SJCRH30 (cell line): Measurements from ENCODE around the gene ADARB2. TPM values are rescaled to one million over a fixed set of nuclear protein-coding genes. Genes with fewer than 3 reads are reported as not detected.

Experiments used
- DNase-seq, 2 experiments: peaks; one replicate each; pipeline ENCODE4 v3.0.0-alpha.2; 2015 to 2020
- H3K27ac ChIP-seq: fragments of 250-450 bp; sonication (Bioruptor Pico); 2 replicates; pipeline ENCODE4 v1.5.1; 2020; ENCODE audit warnings: mild to moderate bottlenecking, moderate library complexity
- H3K27me3 ChIP-seq: fragments of 250-450 bp; sonication (Bioruptor Pico); 2 replicates; pipeline ENCODE4 v1.5.1; 2020; ENCODE audit warnings: mild to moderate bottlenecking, moderate library complexity
- H3K36me3 ChIP-seq: fragments of 250-450 bp; sonication (Bioruptor Pico); 2 replicates; pipeline ENCODE4 v1.5.1; 2020; ENCODE audit warnings: mild to moderate bottlenecking, moderate library complexity
- H3K4me1 ChIP-seq: fragments of 250-450 bp; sonication (Bioruptor Pico); 2 replicates; pipeline ENCODE4 v1.5.1; 2020; ENCODE audit warnings: mild to moderate bottlenecking, moderate library complexity
- H3K4me3 ChIP-seq: fragments of 250-450 bp; sonication (Bioruptor Pico); 2 replicates; pipeline ENCODE4 v1.5.1; 2020; ENCODE audit warnings: mild to moderate bottlenecking, moderate library complexity
- H3K9me3 ChIP-seq: fragments of 250-450 bp; sonication (Bioruptor Pico); replicated peaks from 2 replicates; pipeline ENCODE4 v1.5.1; 2020; ENCODE audit warnings: mild to moderate bottlenecking, moderate library complexity
- total RNA-seq: library from RNA; depleted of rRNA; stranded (reverse); fragments of >200 nt; shearing (Covaris generic); gene quantifications from 2 replicates; pipeline ENCODE4 v1.2.3, GENCODE V29; 2014

Gene ADARB2
- total RNA-seq, 1 experiment from 2014 or later: not detected

- no peak for DNase-seq
- no peaks in the 10 kb centered on the region for H3K9me3 ChIP-seq
- H3K4me3 ChIP-seq: no peak overlapping the region
- no peaks in the 10 kb centered on the region for H3K36me3 ChIP-seq
- no peak overlapping the region for H3K27ac ChIP-seq
- no peaks in the 10 kb centered on the region for H3K27me3 ChIP-seq
- H3K4me1 ChIP-seq: no peaks in the 10 kb centered on the region
These were observed 52.3 kb downstream of the ADARB2 start for GRCh38 chr10:1684991-1685390.

GRCh38 chr10:1683649-1684048 is 53.7 kb downstream of the ADARB2 start:
- no peaks in the 10 kb centered on the region for H3K36me3 ChIP-seq
- H3K9me3 ChIP-seq: no peaks in the 10 kb centered on the region
- no peaks in the 10 kb centered on the region for H3K27me3 ChIP-seq
- no peaks in the 10 kb centered on the region for H3K4me1 ChIP-seq
- no peak overlapping the region for H3K4me3 ChIP-seq
- no peak overlapping the region for H3K27ac ChIP-seq
- DNase-seq: no peak

- Histone ChIP-seq H3K4me1 (no peaks in the 10 kb centered on the region), H3K4me3 (no peak overlapping the region), H3K36me3 (no peaks in the 10 kb centered on the region), H3K9me3 (no peaks in the 10 kb centered on the region), H3K27ac (no peak overlapping the region), H3K27me3 (no peaks in the 10 kb centered on the region)
- DNase-seq: no peak
These were observed 57.3 kb downstream of the ADARB2 start for GRCh38 chr10:1679821-1680650.

GRCh38 chr10:1678084-1678483 is 59.2 kb downstream of the ADARB2 start:
- no peak overlapping the region for H3K27ac ChIP-seq
- no peaks in the 10 kb centered on the region for H3K4me1 ChIP-seq
- DNase-seq: no peak
- no peaks in the 10 kb centered on the region for H3K36me3 ChIP-seq
- no peaks in the 10 kb centered on the region for H3K27me3 ChIP-seq
- H3K9me3 ChIP-seq: no peaks in the 10 kb centered on the region
- no peak overlapping the region for H3K4me3 ChIP-seq

GRCh38 chr10:1677307-1677939 is 59.9 kb downstream of the ADARB2 start:
- Histone ChIP-seq H3K36me3 (no peaks in the 10 kb centered on the region), H3K27ac (no peak overlapping the region), H3K27me3 (no peaks in the 10 kb centered on the region), H3K9me3 (no peaks in the 10 kb centered on the region), H3K4me1 (no peaks in the 10 kb centered on the region), H3K4me3 (no peak overlapping the region)
- no peak for DNase-seq

- no peak overlapping the region for H3K27ac ChIP-seq
- H3K27me3 ChIP-seq: no peaks in the 10 kb centered on the region
- no peaks in the 10 kb centered on the region for H3K36me3 ChIP-seq
- H3K4me3 ChIP-seq: no peak overlapping the region
- no peaks in the 10 kb centered on the region for H3K4me1 ChIP-seq
- H3K9me3 ChIP-seq: no peaks in the 10 kb centered on the region
- no peak for DNase-seq
These were observed 62.8 kb downstream of the ADARB2 start for GRCh38 chr10:1674501-1674900.

GRCh38 chr10:1673568-1674345 is 63.6 kb downstream of the ADARB2 start:
- no peak overlapping the region for H3K27ac ChIP-seq
- H3K4me3 ChIP-seq: no peak overlapping the region
- H3K4me1 ChIP-seq: no peaks in the 10 kb centered on the region
- DNase-seq: no peak
- no peaks in the 10 kb centered on the region for H3K27me3 ChIP-seq
- no peaks in the 10 kb centered on the region for H3K36me3 ChIP-seq
- no peaks in the 10 kb centered on the region for H3K9me3 ChIP-seq

GRCh38 chr10:1672001-1672781 is 65.1 kb downstream of the ADARB2 start:
- Histone ChIP-seq H3K4me1 (no peaks in the 10 kb centered on the region), H3K9me3 (no peaks in the 10 kb centered on the region), H3K27me3 (no peaks in the 10 kb centered on the region), H3K36me3 (no peaks in the 10 kb centered on the region), H3K27ac (no peak overlapping the region), H3K4me3 (no peak overlapping the region)
- no peak for DNase-seq

GRCh38 chr10:1671366-1672000 is 65.8 kb downstream of the ADARB2 start:
- H3K27me3 ChIP-seq: no peaks in the 10 kb centered on the region
- H3K27ac ChIP-seq: no peak overlapping the region
- DNase-seq: no peak
- H3K36me3 ChIP-seq: no peaks in the 10 kb centered on the region
- H3K4me3 ChIP-seq: no peak overlapping the region
- no peaks in the 10 kb centered on the region for H3K4me1 ChIP-seq
- H3K9me3 ChIP-seq: no peaks in the 10 kb centered on the region

- H3K27me3 ChIP-seq: no peaks in the 10 kb centered on the region
- no peaks in the 10 kb centered on the region for H3K9me3 ChIP-seq
- H3K36me3 ChIP-seq: no peaks in the 10 kb centered on the region
- H3K4me1 ChIP-seq: no peaks in the 10 kb centered on the region
- no peak overlapping the region for H3K4me3 ChIP-seq
- no peak overlapping the region for H3K27ac ChIP-seq
- DNase-seq: no peak
These were observed 66.6 kb downstream of the ADARB2 start for GRCh38 chr10:1670541-1671365.

GRCh38 chr10:1669433-1669832 is 67.9 kb downstream of the ADARB2 start:
- H3K9me3 ChIP-seq: no peaks in the 10 kb centered on the region

GRCh38 chr10:1668399-1668798 is 68.9 kb downstream of the ADARB2 start:
- no peak for DNase-seq
- H3K4me1 ChIP-seq: no peaks in the 10 kb centered on the region
- no peaks in the 10 kb centered on the region for H3K36me3 ChIP-seq
- H3K4me3 ChIP-seq: no peak overlapping the region
- no peaks in the 10 kb centered on the region for H3K27me3 ChIP-seq
- no peaks in the 10 kb centered on the region for H3K9me3 ChIP-seq
- H3K27ac ChIP-seq: no peak overlapping the region

More at GRCh38 chr10:1669433-1669832, 67.9 kb downstream of the ADARB2 start:
- Histone ChIP-seq H3K36me3 (no peaks in the 10 kb centered on the region), H3K4me3 (no peak overlapping the region), H3K27me3 (no peaks in the 10 kb centered on the region), H3K4me1 (no peaks in the 10 kb centered on the region), H3K27ac (no peak overlapping the region)
- DNase-seq: no peak

GRCh38 chr10:1667392-1667791 is 69.9 kb downstream of the ADARB2 start:
- H3K9me3 ChIP-seq: no peaks in the 10 kb centered on the region
- H3K27me3 ChIP-seq: no peaks in the 10 kb centered on the region
- no peak for DNase-seq
- no peaks in the 10 kb centered on the region for H3K4me1 ChIP-seq
- H3K4me3 ChIP-seq: no peak overlapping the region
- H3K36me3 ChIP-seq: no peaks in the 10 kb centered on the region
- no peak overlapping the region for H3K27ac ChIP-seq
